KOPT-K1 (cell line): ENCODE data around the gene GALNT7.
"Not testable (repeated sequence)": the region's sequence is repeated elsewhere in the genome, so short reads cannot be mapped to it uniquely, and the experiment has no call there.

Source experiments
- H3K27ac ChIP-seq: fragments of 200-600 bp; sonication (generic); 2 replicates; pipeline ENCODE4 v1.5.1; 2016; ENCODE audit warnings: antibody characterized with exemption, mild to moderate bottlenecking, low read depth, low read length; ENCODE audit not compliant: poor library complexity, severe bottlenecking
- H3K36me3 ChIP-seq: fragments of 200-600 bp; sonication (generic); 2 replicates; pipeline ENCODE4 v1.5.1; 2017; ENCODE audit warnings: antibody characterized with exemption, mild to moderate bottlenecking, low read length, moderate library complexity; ENCODE audit not compliant: insufficient read depth
- H3K9me3 ChIP-seq: fragments of 200-600 bp; sonication (generic); 2 replicates; pipeline ENCODE4 v1.5.1; 2017; ENCODE audit warnings: antibody characterized with exemption, low read length, mild to moderate bottlenecking; ENCODE audit not compliant: insufficient read depth, poor library complexity, severe bottlenecking

The GALNT7 gene

DNA sequence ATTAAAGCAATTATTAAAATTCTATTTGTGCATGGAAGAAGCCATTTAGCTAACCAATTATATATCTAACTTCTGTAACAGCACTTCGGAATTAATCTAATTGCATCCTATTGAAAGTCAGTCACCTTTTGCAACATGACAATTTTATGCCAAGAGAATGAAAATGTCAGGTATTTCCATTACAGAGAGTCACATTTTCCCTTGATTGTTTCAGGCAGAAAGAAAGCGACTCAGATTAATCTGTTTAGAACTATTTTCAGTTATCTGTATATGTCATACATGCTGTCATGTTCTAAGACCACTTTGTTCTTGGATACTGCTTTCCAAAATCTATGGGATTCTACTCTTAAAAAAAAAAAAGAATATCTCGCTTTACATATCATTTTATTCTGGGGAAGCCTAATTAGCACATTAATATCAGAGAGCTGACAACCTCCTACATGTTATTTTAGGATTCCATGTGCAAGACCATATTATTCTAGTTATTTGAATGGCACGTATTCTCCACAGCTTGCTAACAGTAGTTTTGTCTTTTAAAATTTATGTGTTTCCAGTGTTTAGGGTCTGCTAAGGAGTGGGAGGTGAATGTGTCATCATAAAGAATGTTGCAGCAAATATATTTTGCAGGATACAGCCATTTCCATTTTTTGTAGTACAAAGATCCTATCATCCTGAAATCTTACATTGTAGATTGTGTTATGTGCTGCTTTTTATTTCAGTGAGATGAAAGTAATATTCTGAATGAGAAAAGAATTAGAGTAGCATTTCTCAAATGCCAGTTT, 31.7 kb downstream of the GALNT7 start:
- Histone ChIP-seq H3K27ac (no peak overlapping the region), H3K36me3 (peaks cover 6% of the 10 kb centered on the region; the same call in 1 of the 2 replicates), H3K9me3 (peaks cover 15% of the 10 kb centered on the region)

GRCh38 chr4:173202395-173202794, 33.8 kb downstream of the GALNT7 start:
- Histone ChIP-seq H3K36me3 (peaks cover 7% of the 10 kb centered on the region; the same call in 1 of the 2 replicates), H3K9me3 (peaks cover 15% of the 10 kb centered on the region), H3K27ac (no peak overlapping the region)

DNA sequence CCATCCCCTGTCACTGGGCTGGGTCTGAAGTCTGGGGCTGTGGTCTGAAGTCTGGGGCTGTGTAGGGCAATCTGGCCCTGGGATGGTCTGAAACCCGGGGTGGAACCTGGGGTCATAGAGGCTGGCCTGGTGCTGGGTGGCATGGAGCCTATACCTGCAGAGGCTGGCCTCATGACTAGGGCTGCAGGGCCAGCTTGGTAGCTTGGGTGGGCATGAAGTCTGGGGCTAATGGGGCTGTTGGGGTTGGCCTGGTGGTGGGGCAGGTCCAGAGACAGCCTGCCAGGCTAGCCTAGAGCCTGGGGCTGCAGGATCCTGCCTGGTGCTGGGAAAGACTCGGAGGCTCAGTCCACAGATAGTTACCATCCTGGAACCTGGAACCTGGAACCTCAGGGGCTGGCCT, 37.0 kb downstream of the GALNT7 start:
- H3K27ac ChIP-seq = no peak overlapping the region
- peaks cover 7% of the 10 kb centered on the region; the same call in 1 of the 2 replicates for H3K36me3 ChIP-seq
- H3K9me3 ChIP-seq = peaks cover 15% of the 10 kb centered on the region

GRCh38 chr4:173208420-173208819, 39.8 kb downstream of the GALNT7 start:
- Histone ChIP-seq H3K9me3 (peaks cover 8% of the 10 kb centered on the region), H3K27ac (no peak overlapping the region), H3K36me3 (peaks cover 7% of the 10 kb centered on the region; the same call in 1 of the 2 replicates)

- H3K36me3 ChIP-seq = no peaks in the 10 kb centered on the region
- no peak overlapping the region for H3K27ac ChIP-seq
- H3K9me3 ChIP-seq = no peaks in the 10 kb centered on the region
These were observed 42.6 kb downstream of the GALNT7 start for GRCh38 chr4:173211222-173211621.

- H3K9me3 ChIP-seq = no peaks in the 10 kb centered on the region
- no peak overlapping the region for H3K27ac ChIP-seq
- no peaks in the 10 kb centered on the region for H3K36me3 ChIP-seq
These were observed 43.2 kb downstream of the GALNT7 start for GRCh38 chr4:173211838-173212237.

- no peaks in the 10 kb centered on the region for H3K9me3 ChIP-seq
- no peak overlapping the region for H3K27ac ChIP-seq
- H3K36me3 ChIP-seq = no peaks in the 10 kb centered on the region
These were observed 43.8 kb downstream of the GALNT7 start for GRCh38 chr4:173212379-173212778.

GRCh38 chr4:173213296-173213695, 44.7 kb downstream of the GALNT7 start:
- H3K27ac ChIP-seq = no peak overlapping the region
- no peaks in the 10 kb centered on the region for H3K9me3 ChIP-seq
- no peaks in the 10 kb centered on the region for H3K36me3 ChIP-seq

- H3K36me3 ChIP-seq = no peaks in the 10 kb centered on the region
- no peaks in the 10 kb centered on the region for H3K9me3 ChIP-seq
- H3K27ac ChIP-seq = no peak overlapping the region
These were observed 45.6 kb downstream of the GALNT7 start for GRCh38 chr4:173214231-173214630.

DNA sequence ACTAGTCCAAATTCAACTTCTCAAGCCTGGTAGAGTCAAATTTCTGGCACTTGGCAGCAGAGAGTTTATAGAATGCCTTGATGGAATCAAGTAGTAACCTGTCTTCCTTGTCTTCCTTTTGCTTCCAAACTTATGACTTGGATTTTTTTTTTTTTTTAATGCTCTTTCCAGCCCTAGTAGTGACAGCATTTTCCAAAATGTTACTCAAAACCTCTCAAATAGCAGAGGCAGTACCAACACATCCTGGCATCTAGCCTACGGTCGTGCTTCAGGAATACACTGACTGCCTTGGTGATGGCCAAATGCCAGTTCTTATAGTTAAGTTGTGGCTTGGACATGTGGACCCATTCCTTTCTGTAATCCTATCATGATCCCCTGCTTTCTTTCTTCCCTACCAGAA, 46.0 kb downstream of the GALNT7 start:
- no peaks in the 10 kb centered on the region for H3K36me3 ChIP-seq
- no peak overlapping the region for H3K27ac ChIP-seq
- H3K9me3 ChIP-seq = no peaks in the 10 kb centered on the region

- H3K27ac ChIP-seq = no peak overlapping the region
- no peaks in the 10 kb centered on the region for H3K36me3 ChIP-seq
- H3K9me3 ChIP-seq = no peaks in the 10 kb centered on the region
These were observed 48.5 kb downstream of the GALNT7 start for GRCh38 chr4:173217075-173217474.

DNA sequence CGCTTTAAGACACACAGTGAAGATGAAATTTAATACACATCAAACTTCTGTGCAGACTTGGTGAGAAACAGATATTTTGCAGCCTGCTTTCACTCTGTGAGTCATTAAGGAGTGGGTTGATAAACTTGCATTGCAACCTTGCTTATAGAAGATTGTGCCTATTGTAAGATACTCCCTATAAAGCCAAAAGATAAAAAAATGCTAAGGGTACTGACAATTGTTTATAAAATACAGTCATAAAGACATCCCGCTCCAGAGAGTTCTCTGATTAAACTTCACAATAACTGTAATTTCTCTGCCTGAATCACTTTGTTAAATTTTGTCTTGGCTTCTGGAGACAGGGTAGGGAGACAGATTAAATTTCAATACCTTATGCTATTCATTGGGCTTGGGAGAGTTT, 49.1 kb downstream of the GALNT7 start:
- Histone ChIP-seq H3K9me3 (no peaks in the 10 kb centered on the region), H3K27ac (no peak overlapping the region), H3K36me3 (no peaks in the 10 kb centered on the region)

DNA sequence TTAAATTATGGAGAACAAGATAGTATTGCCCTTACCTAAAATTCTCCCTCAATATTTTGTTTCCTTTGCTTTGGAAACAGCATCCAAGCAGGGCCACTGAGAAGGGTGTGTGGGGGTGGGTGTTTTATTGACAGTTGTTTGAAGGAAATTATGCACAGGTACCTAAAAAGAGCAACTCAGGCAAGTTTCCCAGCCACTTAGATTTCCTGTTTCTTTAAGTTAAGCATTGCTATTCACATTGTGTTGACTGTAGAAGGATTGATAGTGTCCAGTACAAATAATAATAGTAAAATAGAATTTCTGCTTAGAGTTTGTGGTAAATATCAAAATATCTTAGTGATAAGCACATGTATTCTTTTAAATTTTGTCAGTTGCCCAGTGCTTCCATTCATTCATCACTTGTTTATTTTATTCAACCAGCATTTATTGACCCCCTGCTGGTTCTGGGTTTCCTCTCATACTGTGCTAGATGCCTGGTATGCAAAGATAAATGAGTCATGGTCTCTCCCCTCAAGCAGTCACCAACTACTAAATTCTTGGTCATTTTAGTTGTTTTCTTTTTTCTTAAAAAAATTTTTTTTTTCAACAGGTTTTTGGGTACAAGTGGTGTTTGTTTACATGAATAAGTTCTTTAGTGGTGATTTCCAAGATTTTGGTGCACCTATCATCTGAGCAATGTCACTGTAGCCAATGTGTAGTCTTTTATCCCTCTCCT, 50.0 kb downstream of the GALNT7 start:
- Histone ChIP-seq H3K9me3 (no peaks in the 10 kb centered on the region), H3K27ac (no peak overlapping the region), H3K36me3 (no peaks in the 10 kb centered on the region)

- not testable (repeated sequence) for H3K27ac ChIP-seq, H3K9me3 ChIP-seq, H3K36me3 ChIP-seq
These were observed 50.5 kb downstream of the GALNT7 start for GRCh38 chr4:173219126-173219437.

GRCh38 chr4:173223743-173224142, 55.1 kb downstream of the GALNT7 start:
- H3K27ac ChIP-seq = no peak overlapping the region
- no peaks in the 10 kb centered on the region for H3K9me3 ChIP-seq
- H3K36me3 ChIP-seq = no peaks in the 10 kb centered on the region

DNA sequence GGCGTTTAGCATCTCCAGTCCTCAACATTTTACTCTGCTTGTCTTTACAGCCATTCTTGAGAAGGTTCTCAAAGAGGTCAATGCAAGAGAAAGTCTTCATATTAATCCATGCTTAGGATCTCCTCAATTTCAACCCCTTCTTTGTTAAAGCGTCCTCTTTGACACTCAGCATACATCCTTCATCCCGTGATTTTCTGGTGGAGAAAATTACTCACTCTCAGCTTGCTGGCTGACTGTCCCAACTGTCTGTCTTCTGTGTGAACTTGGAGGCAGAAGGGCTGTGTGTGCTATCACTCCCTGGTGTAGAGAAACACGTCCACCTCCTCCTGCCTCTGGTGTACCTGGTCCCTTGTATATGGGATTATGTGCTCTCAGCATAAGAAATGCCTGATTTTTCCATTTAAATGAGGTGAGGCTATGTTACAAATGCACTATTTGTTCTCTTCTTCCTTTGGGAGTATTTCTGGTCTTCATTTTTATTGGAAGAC, 57.8 kb downstream of the GALNT7 start:
- no peaks in the 10 kb centered on the region for H3K36me3 ChIP-seq
- H3K27ac ChIP-seq = no peak overlapping the region
- no peaks in the 10 kb centered on the region for H3K9me3 ChIP-seq
